ENCODE measurements around the gene LRP1.

LRP1 gene

GRCh38 chr12:57170927-57171326 lies 42.6 kb downstream of the LRP1 start:
- TF ChIP-seq CTCF (IDR thresholded peaks at IDR 0.05; ENCODE audit: low read depth, low read length): no peak
- no peak for DNase-seq (ENCODE audit: extremely low read depth, low read depth)

- DNase-seq (ENCODE audit: extremely low read depth, low read depth): no peak
- peak; percentile 1 for TF ChIP-seq CTCF (IDR thresholded peaks at IDR 0.05; ENCODE audit: low read depth, low read length)
Measured at GRCh38 chr12:57171668-57172067, 43.4 kb downstream of the LRP1 start.

- DNase-seq (ENCODE audit: extremely low read depth, low read depth): no peak
- TF ChIP-seq CTCF (IDR thresholded peaks at IDR 0.05; ENCODE audit: low read depth, low read length): peak; percentile 59
Measured at GRCh38 chr12:57173089-57173488, 44.8 kb downstream of the LRP1 start.

GRCh38 chr12:57173683-57174082 lies 45.4 kb downstream of the LRP1 start:
- no peak for TF ChIP-seq CTCF (IDR thresholded peaks at IDR 0.05; ENCODE audit: low read depth, low read length)
- DNase-seq (ENCODE audit: extremely low read depth, low read depth): no peak

- peak; percentile 40 for DNase-seq (ENCODE audit: extremely low read depth, low read depth)
- peak; percentile 85 for TF ChIP-seq CTCF (IDR thresholded peaks at IDR 0.05; ENCODE audit: low read depth, low read length)
Measured at GRCh38 chr12:57175428-57176138, 47.3 kb downstream of the LRP1 start.

- no peak for TF ChIP-seq CTCF (IDR thresholded peaks at IDR 0.05; ENCODE audit: low read depth, low read length)
Measured at GRCh38 chr12:57176139-57176477, 47.8 kb downstream of the LRP1 start.

GRCh38 chr12:57176846-57177245 lies 48.6 kb downstream of the LRP1 start:
- no peak for TF ChIP-seq CTCF (IDR thresholded peaks at IDR 0.05; ENCODE audit: low read depth, low read length)
- no peak for DNase-seq (ENCODE audit: extremely low read depth, low read depth)

More at GRCh38 chr12:57176139-57176477, 47.8 kb downstream of the LRP1 start:
- DNase-seq (ENCODE audit: extremely low read depth, low read depth): no peak

All from AG09319 (cell line).